WTC11 (cell line): Measurements from ENCODE around the gene PRKCQ.

Experiments
- ATF2 ChIP-seq: sonication (generic); formaldehyde crosslinking; IDR thresholded peaks from 2 replicates; pipeline ENCODE4 v1.8.1; 2022; ENCODE audit warnings: low read depth, missing genetic modification reagents, borderline replicate concordance
- CREB1 ChIP-seq: sonication (generic); formaldehyde crosslinking; IDR thresholded peaks from 2 replicates; pipeline ENCODE4 v1.8.0; 2023; ENCODE audit warnings: mild to moderate bottlenecking, missing genetic modification reagents
- CTCF ChIP-seq: fragments of 200-600 bp; IDR thresholded peaks from 2 replicates; pipeline ENCODE4 v1.8.0; 2022; ENCODE audit warnings: antibody characterized with exemption
- E2F4 ChIP-seq: sonication (generic); formaldehyde crosslinking; IDR thresholded peaks from 2 replicates; pipeline ENCODE4 v1.8.1; 2022; ENCODE audit warnings: low read depth, mild to moderate bottlenecking, moderate library complexity, missing genetic modification reagents, borderline replicate concordance
- ESRRA ChIP-seq: sonication (generic); formaldehyde crosslinking; IDR thresholded peaks from 2 replicates; pipeline ENCODE4 v1.8.1; 2022; ENCODE audit warnings: mild to moderate bottlenecking, missing genetic modification reagents, borderline replicate concordance
- IRF1 ChIP-seq: sonication (generic); formaldehyde crosslinking; IDR thresholded peaks from 2 replicates; pipeline ENCODE4 v1.8.0; 2023; ENCODE audit warnings: missing genetic modification reagents
- NFYB ChIP-seq: sonication (generic); formaldehyde crosslinking; conservative IDR thresholded peaks from 2 replicates; pipeline ENCODE4 v1.8.0; 2022; ENCODE audit warnings: low read depth, missing genetic modification reagents
- NR2C2 ChIP-seq: sonication (generic); formaldehyde crosslinking; IDR thresholded peaks from 2 replicates; pipeline ENCODE4 v1.8.0; 2022; ENCODE audit warnings: mild to moderate bottlenecking, missing genetic modification reagents
- PRDM15 ChIP-seq: sonication (generic); formaldehyde crosslinking; IDR thresholded peaks from 2 replicates; pipeline ENCODE4 v1.8.0; 2022; ENCODE audit warnings: missing genetic modification reagents
- SMAD4 ChIP-seq: sonication (generic); formaldehyde crosslinking; IDR thresholded peaks from 2 replicates; pipeline ENCODE4 v1.8.0; 2022; ENCODE audit warnings: mild to moderate bottlenecking, missing genetic modification reagents
- USF2 ChIP-seq: sonication (generic); formaldehyde crosslinking; IDR thresholded peaks from 2 replicates; pipeline ENCODE4 v1.8.1; 2023; ENCODE audit warnings: mild to moderate bottlenecking, missing genetic modification reagents, moderate library complexity
- ZBTB43 ChIP-seq: sonication (generic); formaldehyde crosslinking; IDR thresholded peaks from 2 replicates; pipeline ENCODE4 v1.8.1; 2023; ENCODE audit warnings: mild to moderate bottlenecking, missing genetic modification reagents
- ZMAT4 ChIP-seq: fragments of 250-450 bp; sonication (Bioruptor Pico); IDR thresholded peaks from 2 replicates; pipeline ENCODE4 v1.9.0; 2021; ENCODE audit warnings: mild to moderate bottlenecking

GRCh38 chr10:6516281-6516928, 63.7 kb downstream of the PRKCQ start:
- TF ChIP-seq CTCF, result no peak
- no peak for TF ChIP-seq IRF1
- TF ChIP-seq NR2C2 (CRISPR knock-in tag), result no peak
- no peak for TF ChIP-seq E2F4 (CRISPR knock-in tag)
- TF ChIP-seq ZBTB43 (CRISPR knock-in tag), result no peak
- TF ChIP-seq PRDM15 (CRISPR knock-in tag), result no peak
- no peak for TF ChIP-seq CREB1
- no peak for TF ChIP-seq ATF2 (CRISPR knock-in tag)
- no peak for TF ChIP-seq NFYB (CRISPR knock-in tag)
- no peak for TF ChIP-seq USF2 (CRISPR knock-in tag)
- TF ChIP-seq SMAD4 (CRISPR knock-in tag), result no peak
- no peak for TF ChIP-seq ZMAT4 (CRISPR knock-in tag)
- no peak for TF ChIP-seq ESRRA (CRISPR knock-in tag)
